Measurements from ENCODE around the gene CEP76. TPM values are rescaled to one million over a fixed set of nuclear protein-coding genes. Genes with fewer than 3 reads are reported as not detected.

CEP76 gene
- total RNA-seq, 1 experiment from 2014 or later: 18.6 TPM

DNA sequence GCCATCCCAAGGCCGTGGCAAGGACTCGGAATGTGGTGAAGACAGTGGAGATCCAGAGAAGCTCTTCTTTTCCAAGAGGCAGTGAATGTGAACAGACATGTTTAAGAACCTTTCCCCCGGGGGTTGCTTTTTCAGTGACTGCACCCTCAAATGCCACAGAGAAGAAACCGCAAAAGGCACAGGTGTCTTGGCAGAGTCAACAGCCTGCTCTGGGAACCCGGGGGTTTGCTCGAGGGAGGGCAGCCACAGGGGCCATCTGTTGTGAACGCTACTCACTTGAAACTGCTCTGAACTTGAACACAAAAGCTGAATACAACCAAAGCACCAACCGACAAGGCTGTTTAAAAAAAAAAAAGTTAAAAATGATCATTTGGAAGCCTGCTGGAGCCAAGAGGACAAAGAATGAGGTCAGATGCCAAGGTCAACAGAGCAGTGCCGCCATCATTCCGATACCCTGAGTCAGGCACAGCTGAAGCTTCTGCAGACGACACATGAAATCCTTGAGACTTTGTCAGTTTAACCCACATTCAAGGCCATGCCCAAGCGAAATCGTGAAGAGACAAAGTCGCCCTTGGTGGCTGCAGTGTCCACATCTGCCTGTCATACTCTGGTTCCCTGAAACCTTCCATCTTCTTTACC lies 47.7 kb upstream of the CEP76 start:
- Histone ChIP-seq H3K56ac (ENCODE audit: insufficient read length, low read depth, low read length) (no peak overlapping the region), H2BK12ac (ENCODE audit: insufficient read length, low read depth, low read length) (no peak overlapping the region), H3K9me3 (ENCODE audit: control insufficient read depth, low read depth, low read length) (no peaks in the 10 kb centered on the region), H3K79me2 (ENCODE audit: insufficient read depth, low read length) (no peaks in the 10 kb centered on the region), H3K4me2 (ENCODE audit: insufficient read depth, insufficient read length, low read length) (no peak overlapping the region), H3K9ac (ENCODE audit: extremely low read depth, insufficient read length, low read length) (no peak overlapping the region), H2AFZ (ENCODE audit: low read length) (no peak overlapping the region), H2BK5ac (ENCODE audit: insufficient read length, low read length) (no peak overlapping the region), H3T11ph (ENCODE audit: low read length) (no peak overlapping the region), H2BK120ac (ENCODE audit: low read depth, low read length, poor library complexity, severe bottlenecking) (no peak overlapping the region), H3K14ac (ENCODE audit: insufficient read depth, low read length) (no peak overlapping the region), H4K20me1 (ENCODE audit: control insufficient read depth, insufficient read depth, insufficient read length) (no peaks in the 10 kb centered on the region), H4K8ac (replicated peaks; ENCODE audit: insufficient read length, low read depth, low read length) (no peak overlapping the region), H3K18ac (ENCODE audit: insufficient read length, low read depth, low read length) (no peak overlapping the region), H3K23ac (ENCODE audit: insufficient read length, low read depth, low read length) (no peak overlapping the region), H3K23me2 (ENCODE audit: insufficient read length, low read depth, low read length, poor library complexity, severe bottlenecking) (no peaks in the 10 kb centered on the region), H3K27me3 (ENCODE audit: insufficient read depth, low read length) (no peaks in the 10 kb centered on the region), H3K4ac (ENCODE audit: low read depth, low read length) (no peak overlapping the region), H4K91ac (ENCODE audit: insufficient read length, low read depth, low read length) (no peak overlapping the region), H3K4me1 (ENCODE audit: insufficient read depth, low read length) (no peaks in the 10 kb centered on the region), H2BK20ac (ENCODE audit: low read depth, low read length, poor library complexity, severe bottlenecking) (no peak overlapping the region), H4K5ac (ENCODE audit: insufficient read length, low read depth, low read length) (no peak overlapping the region), H2BK15ac (ENCODE audit: low read depth, low read length) (no peak overlapping the region), H3K27ac (ENCODE audit: insufficient read length, low read depth, low read length) (no peak overlapping the region), H2AK5ac (ENCODE audit: insufficient read length, low read length) (no peak overlapping the region), H3K79me1 (ENCODE audit: insufficient read depth, low read depth, low read length, poor library complexity, severe bottlenecking) (no peaks in the 10 kb centered on the region)
- H3K36me3 Mint-ChIP-seq (ENCODE audit: insufficient read depth in 1 of 3, low read depth in 3 of 3): no peaks in the 10 kb centered on the region
- H3K27ac Mint-ChIP-seq: 0 out of 7 replicates have a peak overlapping the region, but pooled peaks of 1 of the 3 experiments have one; percentile 52
- H3K4me1 Mint-ChIP-seq: no peaks in the 10 kb centered on the region
- no peaks in the 10 kb centered on the region for H3K9me3 Mint-ChIP-seq
- H3K4me3 Mint-ChIP-seq: no peak overlapping the region
- no CpG with 5 or more reads among the region's 14 CpGs for WGBS (ENCODE audit: extremely low coverage, insufficient read length, low lambda C conversion rate)
- no peaks in the 10 kb centered on the region for H3K27me3 Mint-ChIP-seq (ENCODE audit: low read depth)
- DNase-seq: no peak
- TF ChIP-seq, protein P1, sequence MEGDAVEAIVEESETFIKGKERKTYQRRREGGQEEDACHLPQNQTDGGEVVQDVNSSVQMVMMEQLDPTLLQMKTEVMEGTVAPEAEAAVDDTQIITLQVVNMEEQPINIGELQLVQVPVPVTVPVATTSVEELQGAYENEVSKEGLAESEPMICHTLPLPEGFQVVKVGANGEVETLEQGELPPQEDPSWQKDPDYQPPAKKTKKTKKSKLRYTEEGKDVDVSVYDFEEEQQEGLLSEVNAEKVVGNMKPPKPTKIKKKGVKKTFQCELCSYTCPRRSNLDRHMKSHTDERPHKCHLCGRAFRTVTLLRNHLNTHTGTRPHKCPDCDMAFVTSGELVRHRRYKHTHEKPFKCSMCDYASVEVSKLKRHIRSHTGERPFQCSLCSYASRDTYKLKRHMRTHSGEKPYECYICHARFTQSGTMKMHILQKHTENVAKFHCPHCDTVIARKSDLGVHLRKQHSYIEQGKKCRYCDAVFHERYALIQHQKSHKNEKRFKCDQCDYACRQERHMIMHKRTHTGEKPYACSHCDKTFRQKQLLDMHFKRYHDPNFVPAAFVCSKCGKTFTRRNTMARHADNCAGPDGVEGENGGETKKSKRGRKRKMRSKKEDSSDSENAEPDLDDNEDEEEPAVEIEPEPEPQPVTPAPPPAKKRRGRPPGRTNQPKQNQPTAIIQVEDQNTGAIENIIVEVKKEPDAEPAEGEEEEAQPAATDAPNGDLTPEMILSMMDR (conservative IDR thresholded peaks at IDR 0.05): no peak

Data from H9 (cell line).